ENCODE data around the gene CFAP97D2. TPM values are rescaled to one million over a fixed set of nuclear protein-coding genes. Genes with fewer than 3 reads are reported as not detected.
"Not testable (repeated sequence)": the region's sequence is repeated elsewhere in the genome, so short reads cannot be mapped to it uniquely, and the experiment has no call there.

The CFAP97D2 gene
- total and polyA plus RNA-seq, 4 donors, result 0.22 to 3.0 (median 0.65) TPM; not detected in 1

DNA sequence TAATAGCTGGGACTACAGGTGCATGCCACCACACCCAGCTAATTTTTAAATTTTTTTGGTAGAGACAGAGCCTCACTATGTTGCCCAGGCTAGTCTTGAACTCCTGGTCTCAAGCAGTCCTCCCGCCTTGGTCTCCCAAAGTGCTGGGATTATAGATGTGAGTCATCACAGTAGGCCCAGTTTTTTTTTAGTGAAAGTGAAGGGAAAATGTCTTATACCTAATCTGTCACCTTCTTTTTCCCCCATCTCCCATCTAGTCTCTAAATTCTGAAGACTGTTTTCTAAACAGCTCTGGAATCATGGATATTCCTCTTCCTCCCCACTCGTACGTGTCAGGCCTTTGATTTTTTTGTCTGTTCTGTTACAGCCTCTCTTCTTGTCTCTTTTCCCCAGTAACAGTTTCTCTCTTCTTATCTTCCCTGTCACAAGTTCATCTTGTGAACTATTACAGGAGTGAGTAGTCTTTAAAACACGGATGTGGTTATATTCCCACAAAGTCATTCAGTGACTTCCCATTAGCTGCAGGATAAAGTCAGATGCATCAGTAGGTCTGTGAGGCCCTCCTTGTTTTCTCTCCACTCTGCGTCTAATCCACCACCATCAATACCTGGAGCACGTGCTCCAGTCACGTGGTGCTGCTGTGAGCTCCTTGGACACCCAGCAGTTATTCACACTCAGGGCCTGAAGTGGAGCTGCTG lies 58.5 kb downstream of the CFAP97D2 start:
- DNase-seq (ENCODE audit: low read depth in 4 of 6, low spot score in 6 of 6), result no peak
- Histone ChIP-seq H3K27ac (ENCODE audit: low read depth, low read length) (no peak overlapping the region), H3K27me3 (ENCODE audit: control insufficient read depth, insufficient read depth, low read length) (no peaks in the 10 kb centered on the region), H3K4me1 (ENCODE audit: control insufficient read depth, insufficient read depth, low read length) (peaks cover 10% of the 10 kb centered on the region), H3K9me3 (ENCODE audit: control insufficient read depth, insufficient read depth, low read length) (no peaks in the 10 kb centered on the region), H3K4me3 (ENCODE audit: low read depth, low read length) (no peak overlapping the region), H3K36me3 (ENCODE audit: control insufficient read depth, insufficient read depth, low read length) (peaks cover 40% of the 10 kb centered on the region)
- 95% methylated on average over 3 of the region's 7 CpGs for WGBS (ENCODE audit: insufficient coverage)

DNA sequence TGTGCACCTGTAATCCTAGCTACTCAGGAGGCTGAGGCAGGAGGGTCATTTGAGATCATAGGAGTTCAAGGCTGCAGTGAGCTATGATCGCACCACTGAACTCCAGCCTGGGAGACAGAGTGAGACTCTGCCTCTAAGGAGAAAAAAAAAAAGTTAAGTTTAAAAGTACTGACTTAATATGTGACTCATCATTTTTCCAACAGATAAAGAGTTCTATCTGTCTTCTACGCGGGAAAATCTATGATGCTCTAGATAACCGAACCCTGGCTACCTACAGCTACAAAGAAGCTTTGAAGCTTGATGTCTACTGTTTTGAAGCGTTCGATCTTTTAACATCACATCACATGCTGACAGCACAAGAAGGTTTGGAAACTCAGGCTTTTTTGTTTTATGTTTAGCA lies 62.9 kb downstream of the CFAP97D2 start:
- no peak for DNase-seq (ENCODE audit: low read depth in 4 of 6, low spot score in 6 of 6)
- Histone ChIP-seq H3K27me3 (ENCODE audit: control insufficient read depth, insufficient read depth, low read length) (no peaks in the 10 kb centered on the region), H3K27ac (ENCODE audit: low read depth, low read length) (no peak overlapping the region), H3K4me1 (ENCODE audit: control insufficient read depth, insufficient read depth, low read length) (no peaks in the 10 kb centered on the region), H3K9me3 (ENCODE audit: control insufficient read depth, insufficient read depth, low read length) (no peaks in the 10 kb centered on the region), H3K4me3 (ENCODE audit: low read depth, low read length) (no peak overlapping the region), H3K36me3 (ENCODE audit: control insufficient read depth, insufficient read depth, low read length) (peaks cover 48% of the 10 kb centered on the region)
- no CpG with 5 or more reads among the region's 6 CpGs for WGBS (ENCODE audit: insufficient coverage)

DNA sequence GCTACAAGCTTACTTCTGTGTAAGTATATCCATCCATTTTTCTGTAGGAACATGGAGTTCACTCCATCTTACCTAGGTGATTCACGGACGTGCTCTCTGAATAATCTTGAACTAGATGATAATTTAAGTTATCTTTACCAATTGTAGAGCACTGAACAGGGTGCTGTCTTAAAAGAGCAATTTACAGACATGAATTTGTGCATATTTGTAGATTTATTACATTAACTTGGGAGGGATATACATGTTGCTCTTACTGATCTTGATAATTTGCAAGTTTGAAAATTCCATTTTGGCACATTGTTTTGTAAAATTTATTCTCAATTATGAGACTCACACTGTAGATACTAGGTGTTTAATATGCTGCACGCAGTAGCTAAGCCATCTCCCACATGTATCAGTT lies 64.9 kb downstream of the CFAP97D2 start:
- DNase-seq (ENCODE audit: low read depth in 4 of 6, low spot score in 6 of 6), result no peak
- no peak overlapping the region for H3K27ac ChIP-seq (ENCODE audit: low read depth, low read length)
- no peaks in the 10 kb centered on the region for H3K4me1 ChIP-seq (ENCODE audit: control insufficient read depth, insufficient read depth, low read length)
- peaks cover 41% of the 10 kb centered on the region for H3K36me3 ChIP-seq (ENCODE audit: control insufficient read depth, insufficient read depth, low read length)
- H3K9me3 ChIP-seq (ENCODE audit: control insufficient read depth, insufficient read depth, low read length), result no peaks in the 10 kb centered on the region
- H3K4me3 ChIP-seq (ENCODE audit: low read depth, low read length), result no peak overlapping the region
- H3K27me3 ChIP-seq (ENCODE audit: control insufficient read depth, insufficient read depth, low read length), result no peaks in the 10 kb centered on the region
- WGBS (ENCODE audit: insufficient coverage), result no CpG with 5 or more reads among the region's 3 CpGs

DNA sequence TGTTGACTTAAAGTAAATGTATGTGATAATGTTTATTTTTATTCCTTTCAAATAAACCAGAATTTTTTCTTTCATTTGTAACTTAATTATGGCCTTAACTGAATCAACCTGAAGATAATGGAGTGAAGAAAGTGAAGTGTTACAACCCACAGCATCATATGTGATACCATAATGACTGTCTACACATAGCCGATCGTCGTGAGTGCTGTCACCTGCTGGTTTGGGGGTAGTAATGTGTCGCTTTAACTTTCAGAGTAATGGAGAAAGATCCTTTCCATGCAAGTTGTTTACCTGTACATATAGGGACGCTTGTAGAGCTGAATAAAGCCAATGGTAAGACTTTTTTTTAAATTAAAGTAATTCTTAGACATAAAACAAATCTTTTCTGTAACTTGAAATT lies 65.6 kb downstream of the CFAP97D2 start:
- whole genome bisulfite sequencing (ENCODE audit: insufficient coverage), result no CpG with 5 or more reads among the region's 5 CpGs
- Histone ChIP-seq H3K27me3 (ENCODE audit: control insufficient read depth, insufficient read depth, low read length) (no peaks in the 10 kb centered on the region), H3K36me3 (ENCODE audit: control insufficient read depth, insufficient read depth, low read length) (peaks cover 42% of the 10 kb centered on the region), H3K9me3 (ENCODE audit: control insufficient read depth, insufficient read depth, low read length) (no peaks in the 10 kb centered on the region), H3K4me1 (ENCODE audit: control insufficient read depth, insufficient read depth, low read length) (no peaks in the 10 kb centered on the region), H3K4me3 (ENCODE audit: low read depth, low read length) (no peak overlapping the region), H3K27ac (ENCODE audit: low read depth, low read length) (no peak overlapping the region)
- no peak for DNase-seq (ENCODE audit: low read depth in 4 of 6, low spot score in 6 of 6)

DNA sequence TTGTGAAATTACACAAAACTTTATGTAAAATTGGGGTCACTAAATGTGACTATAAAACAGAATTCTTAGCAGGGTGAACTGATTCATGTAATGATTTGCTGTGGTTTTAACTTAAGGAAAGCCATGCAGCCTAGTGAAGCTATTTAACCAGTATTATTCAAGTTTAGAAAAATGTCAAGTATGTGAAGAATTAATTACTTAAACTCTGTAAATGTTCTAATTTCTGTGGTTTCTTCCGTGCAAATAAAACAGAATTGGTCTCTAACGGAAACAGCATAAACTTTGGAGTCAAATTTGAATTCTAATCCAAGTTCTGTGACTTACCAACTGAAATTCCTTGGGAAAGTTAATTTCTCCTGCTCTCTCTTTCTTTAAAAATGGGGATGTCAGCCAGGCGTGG lies 69.0 kb downstream of the CFAP97D2 start:
- 100% methylated on average over 3 of the region's 3 CpGs for WGBS (ENCODE audit: insufficient coverage)
- Histone ChIP-seq H3K27ac (ENCODE audit: low read depth, low read length) (no peak overlapping the region), H3K36me3 (ENCODE audit: control insufficient read depth, insufficient read depth, low read length) (peaks cover 30% of the 10 kb centered on the region)

DNA sequence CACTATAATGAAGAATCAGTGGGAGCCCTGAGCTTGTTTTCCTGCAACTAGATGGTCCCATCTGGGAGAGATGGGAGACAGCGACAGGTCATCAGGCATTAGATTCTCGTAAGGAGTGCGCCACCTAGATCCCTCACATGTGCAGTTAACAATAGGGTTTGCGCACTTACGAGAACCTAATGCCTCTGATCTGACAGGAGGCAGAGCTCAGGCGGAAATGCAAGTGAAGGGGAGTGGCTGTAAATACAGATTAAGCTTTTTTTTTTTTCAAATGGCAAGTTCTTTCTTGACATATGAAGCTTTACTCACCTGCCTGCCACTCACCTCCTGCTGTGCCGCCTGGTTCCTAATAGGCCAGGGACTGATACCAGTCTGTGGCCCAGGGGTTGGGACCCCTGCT lies 70.0 kb downstream of the CFAP97D2 start:
- Histone ChIP-seq H3K36me3 (ENCODE audit: control insufficient read depth, insufficient read depth, low read length) (peaks cover 26% of the 10 kb centered on the region), H3K4me3 (ENCODE audit: low read depth, low read length) (no peak overlapping the region), H3K27me3 (ENCODE audit: control insufficient read depth, insufficient read depth, low read length) (no peaks in the 10 kb centered on the region), H3K9me3 (ENCODE audit: control insufficient read depth, insufficient read depth, low read length) (no peaks in the 10 kb centered on the region), H3K4me1 (ENCODE audit: control insufficient read depth, insufficient read depth, low read length) (no peaks in the 10 kb centered on the region), H3K27ac (ENCODE audit: low read depth, low read length) (no peak overlapping the region)
- 96% methylated on average over 4 of the region's 7 CpGs for WGBS (ENCODE audit: insufficient coverage)
- no peak for DNase-seq (ENCODE audit: low read depth in 4 of 6, low spot score in 6 of 6)

More for the DNA sequence above, 69.0 kb downstream of the CFAP97D2 start:
- H3K9me3 ChIP-seq (ENCODE audit: control insufficient read depth, insufficient read depth, low read length), result no peaks in the 10 kb centered on the region
- no peaks in the 10 kb centered on the region for H3K27me3 ChIP-seq (ENCODE audit: control insufficient read depth, insufficient read depth, low read length)
- no peaks in the 10 kb centered on the region for H3K4me1 ChIP-seq (ENCODE audit: control insufficient read depth, insufficient read depth, low read length)
- H3K4me3 ChIP-seq (ENCODE audit: low read depth, low read length), result no peak overlapping the region
- DNase-seq (ENCODE audit: low read depth in 4 of 6, low spot score in 6 of 6), result no peak

DNA sequence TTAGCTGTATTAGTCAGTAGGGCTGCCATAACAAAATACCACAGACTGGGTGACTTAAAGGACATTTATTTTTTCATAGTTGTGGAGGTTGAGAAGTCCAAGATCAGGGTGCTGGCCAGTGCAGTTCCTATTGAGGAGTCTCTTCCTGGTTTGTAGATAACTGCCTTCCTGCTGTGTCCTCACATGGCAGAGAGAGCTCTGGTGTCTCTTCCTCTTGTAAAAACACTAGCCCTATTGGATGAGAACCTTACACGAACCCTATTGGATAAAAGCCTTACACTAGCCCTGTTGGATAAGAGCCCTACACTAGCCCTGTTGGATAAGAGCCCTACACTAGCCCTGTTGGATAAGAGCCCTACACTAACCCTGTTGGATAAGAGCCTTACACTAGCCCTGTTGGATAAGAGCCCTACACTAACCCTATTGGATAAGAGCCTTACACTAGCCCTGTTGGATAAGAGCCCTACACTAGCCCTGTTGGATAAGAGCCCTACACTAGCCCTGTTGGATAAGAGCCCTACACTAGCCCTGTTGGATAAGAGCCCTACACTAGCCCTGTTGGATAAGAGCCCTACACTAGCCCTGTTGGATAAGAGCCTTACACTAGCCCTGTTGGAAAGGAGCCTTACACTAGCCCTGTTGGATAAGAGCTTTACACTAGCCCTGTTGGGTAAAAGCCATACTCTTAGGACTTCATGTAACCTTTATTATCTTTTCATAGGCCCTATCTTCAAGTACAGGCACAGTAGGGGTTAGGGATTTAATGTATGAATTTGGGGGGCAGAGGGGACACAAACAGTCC lies 72.8 kb downstream of the CFAP97D2 start:
- H3K4me1 ChIP-seq (ENCODE audit: control insufficient read depth, insufficient read depth, low read length); DNase-seq (ENCODE audit: low read depth in 4 of 6, low spot score in 6 of 6); H3K27me3 ChIP-seq (ENCODE audit: control insufficient read depth, insufficient read depth, low read length); H3K4me3 ChIP-seq (ENCODE audit: low read depth, low read length); H3K9me3 ChIP-seq (ENCODE audit: control insufficient read depth, insufficient read depth, low read length); H3K27ac ChIP-seq (ENCODE audit: low read depth, low read length): not testable (repeated sequence)
- no CpG with 5 or more reads among the region's 1 CpG for WGBS (ENCODE audit: insufficient coverage)
- peaks cover 27% of the 10 kb centered on the region for H3K36me3 ChIP-seq (ENCODE audit: control insufficient read depth, insufficient read depth, low read length)

DNA sequence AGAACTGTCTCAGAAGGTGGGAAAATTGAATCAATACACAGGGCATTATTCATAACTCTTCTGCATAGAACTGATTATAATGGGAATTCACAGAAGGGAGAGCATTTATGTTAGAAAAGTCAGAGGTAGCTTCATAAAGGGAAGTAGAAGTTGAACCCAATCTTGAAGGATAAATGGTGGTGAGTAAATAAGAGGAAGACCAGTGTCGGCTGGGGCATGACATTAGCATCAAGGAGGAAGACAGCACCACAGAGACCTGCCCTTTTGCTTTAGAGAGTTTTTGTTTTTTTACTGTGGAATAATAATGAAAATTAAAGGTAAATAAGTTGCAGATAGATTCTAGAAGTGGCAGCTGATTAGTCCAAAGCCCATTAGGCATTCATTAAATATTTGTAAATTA lies 77.5 kb downstream of the CFAP97D2 start:
- H3K27ac ChIP-seq (ENCODE audit: low read depth, low read length), result no peak overlapping the region
- H3K27me3 ChIP-seq (ENCODE audit: control insufficient read depth, insufficient read depth, low read length), result no peaks in the 10 kb centered on the region
- no peaks in the 10 kb centered on the region for H3K4me1 ChIP-seq (ENCODE audit: control insufficient read depth, insufficient read depth, low read length)
- WGBS (ENCODE audit: insufficient coverage), result 78% methylated on average over 1 of the region's 1 CpG
- H3K9me3 ChIP-seq (ENCODE audit: control insufficient read depth, insufficient read depth, low read length), result no peaks in the 10 kb centered on the region
- peaks cover 31% of the 10 kb centered on the region for H3K36me3 ChIP-seq (ENCODE audit: control insufficient read depth, insufficient read depth, low read length)
- no peak for DNase-seq (ENCODE audit: low read depth in 4 of 6, low spot score in 6 of 6)
- no peak overlapping the region for H3K4me3 ChIP-seq (ENCODE audit: low read depth, low read length)

DNA sequence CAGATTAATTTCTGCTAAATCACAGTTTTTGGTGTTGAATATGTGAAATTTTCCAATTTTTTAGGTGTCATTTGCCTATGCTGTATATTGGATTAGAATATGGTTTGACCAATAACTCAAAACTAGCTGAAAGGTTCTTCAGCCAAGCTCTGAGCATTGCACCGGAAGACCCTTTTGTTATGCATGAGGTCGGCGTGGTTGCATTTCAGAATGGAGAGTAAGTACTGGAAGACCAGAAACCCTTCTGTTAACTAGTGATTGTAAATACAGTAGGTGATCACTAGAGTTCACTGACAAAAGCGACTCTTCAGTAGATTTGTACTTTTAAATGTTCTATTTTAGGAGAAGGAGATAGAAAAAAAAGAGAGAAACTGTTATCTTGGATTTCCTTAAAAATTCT lies 78.0 kb downstream of the CFAP97D2 start:
- Histone ChIP-seq H3K9me3 (ENCODE audit: control insufficient read depth, insufficient read depth, low read length) (no peaks in the 10 kb centered on the region), H3K27me3 (ENCODE audit: control insufficient read depth, insufficient read depth, low read length) (no peaks in the 10 kb centered on the region), H3K4me3 (ENCODE audit: low read depth, low read length) (no peak overlapping the region), H3K27ac (ENCODE audit: low read depth, low read length) (no peak overlapping the region), H3K4me1 (ENCODE audit: control insufficient read depth, insufficient read depth, low read length) (no peaks in the 10 kb centered on the region), H3K36me3 (ENCODE audit: control insufficient read depth, insufficient read depth, low read length) (peaks cover 31% of the 10 kb centered on the region)
- no peak for DNase-seq (ENCODE audit: low read depth in 4 of 6, low spot score in 6 of 6)
- no CpG with 5 or more reads among the region's 4 CpGs for WGBS (ENCODE audit: insufficient coverage)

DNA sequence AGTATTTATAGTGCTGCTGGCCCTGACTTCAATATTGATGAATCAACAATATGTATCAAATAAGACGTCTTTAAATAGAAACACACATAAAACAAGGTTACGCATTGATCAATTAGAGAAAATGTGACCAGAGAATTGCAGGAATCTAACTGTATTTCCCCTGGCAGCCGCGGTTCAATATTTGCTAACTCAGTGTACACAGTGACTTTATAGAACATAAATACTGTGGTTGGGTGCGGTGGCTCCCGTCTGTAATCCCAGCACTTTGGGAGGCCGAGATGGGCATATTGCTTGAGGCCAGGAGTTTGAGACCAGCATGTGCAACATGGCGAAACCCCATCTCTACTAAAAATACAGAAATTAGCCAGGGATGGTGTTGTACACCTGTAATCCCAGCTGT lies 79.5 kb downstream of the CFAP97D2 start:
- H3K36me3 ChIP-seq (ENCODE audit: control insufficient read depth, insufficient read depth, low read length), result peaks cover 35% of the 10 kb centered on the region
- no peak overlapping the region for H3K27ac ChIP-seq (ENCODE audit: low read depth, low read length)
- no peaks in the 10 kb centered on the region for H3K4me1 ChIP-seq (ENCODE audit: control insufficient read depth, insufficient read depth, low read length)
- H3K27me3 ChIP-seq (ENCODE audit: control insufficient read depth, insufficient read depth, low read length), result no peaks in the 10 kb centered on the region
- no peaks in the 10 kb centered on the region for H3K9me3 ChIP-seq (ENCODE audit: control insufficient read depth, insufficient read depth, low read length)
- no peak for DNase-seq (ENCODE audit: low read depth in 4 of 6, low spot score in 6 of 6)
- no CpG with 5 or more reads among the region's 8 CpGs for WGBS (ENCODE audit: insufficient coverage)
- no peak overlapping the region for H3K4me3 ChIP-seq (ENCODE audit: low read depth, low read length)

Data from spinal cord (tissue), 10 donors.